Natural killer cell (primary cell): Measurements from ENCODE around the gene WFS1. TPM values are rescaled to one million over a fixed set of nuclear protein-coding genes. Genes with fewer than 3 reads are reported as not detected.

ENCODE experiments used
- ATAC-seq, 3 donors: fragments of 150-1000 bp in 2 of 3; fragments of 200-7000 bp in 1 of 3; cut with Tn5 transposase; 1 replicate in 1 of 3; 2 replicates in 2 of 3; pipeline ENCODE4 v1.10.0; 2021; ENCODE audit warnings: mild to moderate bottlenecking in 2 of 3, moderate library complexity in 2 of 3
- DNase-seq, 2 donors: peaks; one replicate each; pipeline versions ENCODE4 v3.0.0 to v3.0.0-alpha.2; 2013 to 2021; ENCODE audit warnings: mixed read lengths in 1 of 2
- H3K27ac ChIP-seq: one replicate; pipeline ENCODE4 v1.5.1; 2013; ENCODE audit warnings: mild to moderate bottlenecking, low read length
- H3K27me3 ChIP-seq: one replicate; pipeline ENCODE4 v1.6.1; 2013; ENCODE audit warnings: low read length; ENCODE audit not compliant: control insufficient read depth, insufficient read depth
- H3K36me3 ChIP-seq: one replicate; pipeline ENCODE4 v1.6.1; 2013; ENCODE audit warnings: low read length; ENCODE audit not compliant: control insufficient read depth, insufficient read depth
- H3K4me1 ChIP-seq: one replicate; pipeline ENCODE4 v1.6.1; 2013; ENCODE audit warnings: low read length; ENCODE audit not compliant: control insufficient read depth, insufficient read depth
- H3K4me3 ChIP-seq: one replicate; pipeline ENCODE4 v1.5.1; 2013; ENCODE audit warnings: low read length
- H3K9me3 ChIP-seq: one replicate; pipeline ENCODE4 v1.6.1; 2013; ENCODE audit warnings: low read length; ENCODE audit not compliant: control insufficient read depth, insufficient read depth
- H3K27ac Mint-ChIP-seq, 2 donors: one replicate each; pipeline ENCODE4 v1.8.0; 2022; ENCODE audit warnings: mild to moderate bottlenecking in 2 of 2, mixed read lengths in 2 of 2, moderate library complexity in 1 of 2
- H3K27me3 Mint-ChIP-seq, 2 donors: one replicate each; pipeline ENCODE4 v1.8.0; 2022; ENCODE audit warnings: low read depth in 2 of 2, mixed read lengths in 2 of 2
- H3K36me3 Mint-ChIP-seq: one replicate; pipeline ENCODE4 v1.8.0; 2022; ENCODE audit warnings: mixed read lengths
- H3K4me1 Mint-ChIP-seq, 2 donors: one replicate each; pipeline ENCODE4 v1.8.0; 2022; ENCODE audit warnings: mixed read lengths in 2 of 2
- H3K4me3 Mint-ChIP-seq: one replicate; pipeline ENCODE4 v1.8.0; 2022; ENCODE audit warnings: mild to moderate bottlenecking, moderate library complexity, mixed read lengths
- H3K9me3 Mint-ChIP-seq, 2 donors: one replicate each; pipeline ENCODE4 v1.8.0; 2022; ENCODE audit warnings: mixed read lengths in 2 of 2
- CTCF ChIP-seq: fragments of 200-600 bp; IDR thresholded peaks from one replicate; pipeline ENCODE4 v1.8.0; 2022; ENCODE audit warnings: antibody characterized with exemption
- WGBS: methylation state at CpG from one replicate; pipeline ENCODE4 v1.1.7; 2013; ENCODE audit warnings: missing lambda C conversion rate; ENCODE audit not compliant: insufficient coverage; 5-methylcytosine and 5-hydroxymethylcytosine counted together
- intact Hi-C: fragments of 100-400 bp; cut with micrococcal nuclease; formaldehyde crosslinking; loops from one replicate; pipeline ENCODE4 v1.14.2; 2022
- total RNA-seq, 4 donors: library from RNA; stranded (reverse); fragments of 120-200 nt in 1 of 4; gene quantifications; one replicate each; pipeline versions ENCODE4 v1.2.3 to v1.2.4, GENCODE V29; 2013 to 2022

Gene WFS1
- total RNA-seq, 3 donors from 2014 or later (not counting 1 experiment from before 2014, with no cell fraction given) = 3.0 to 5.6 (median 3.5) TPM

DNA sequence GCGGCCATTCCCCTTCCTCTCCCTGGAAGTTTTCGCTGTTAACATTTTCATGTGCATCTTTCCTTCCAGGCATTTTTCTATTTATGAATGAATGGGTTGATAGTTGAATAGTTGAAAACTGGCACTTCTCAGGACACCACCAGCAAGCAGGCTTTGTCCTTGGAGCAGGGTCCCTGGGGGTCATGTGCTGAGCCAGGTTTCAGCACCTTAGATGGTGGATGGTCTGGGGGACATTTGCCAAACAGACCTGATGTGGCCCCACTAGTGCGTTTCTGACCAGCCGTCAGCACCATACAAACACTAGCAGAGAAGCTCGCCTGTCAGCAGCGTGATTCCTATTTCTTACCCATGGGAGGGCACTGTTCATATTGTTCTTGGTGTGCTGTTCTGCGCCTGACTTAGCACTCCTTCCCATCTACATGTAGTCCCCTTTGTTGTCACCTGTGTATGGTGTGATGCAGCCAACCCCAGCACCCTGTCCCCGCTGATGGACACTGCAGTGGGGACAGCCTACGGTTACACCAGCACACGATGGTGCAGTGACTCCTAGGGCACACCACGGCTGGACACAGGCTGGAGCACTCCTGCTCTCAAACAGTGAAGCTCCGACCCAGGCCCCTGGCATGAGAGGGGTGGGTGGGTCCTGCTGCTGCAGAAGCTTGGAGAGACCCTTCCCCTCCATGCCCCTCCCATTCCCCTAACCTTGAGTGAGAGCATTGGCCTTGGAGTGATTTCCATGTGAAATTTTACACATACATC, 27.2 kb upstream of the WFS1 start:
- DNase-seq (no peak), ATAC-seq (no peak)
- Mint-ChIP-seq H3K27ac (no peak overlapping the region), H3K36me3 (no peaks in the 10 kb centered on the region), H3K9me3 (no peaks in the 10 kb centered on the region), H3K27me3 (peaks cover 43 to 44% of the 10 kb centered on the region in 2 donors), H3K4me1 (no peaks in the 10 kb centered on the region), H3K4me3 (no peak overlapping the region)
- intact Hi-C loops = no loop called here
- Histone ChIP-seq H3K9me3 (peaks cover 3% of the 10 kb centered on the region), H3K36me3 (no peaks in the 10 kb centered on the region), H3K27ac (no peak overlapping the region), H3K27me3 (peaks cover 11% of the 10 kb centered on the region), H3K4me3 (no peak overlapping the region), H3K4me1 (no peaks in the 10 kb centered on the region)
- 88% methylated on average over 10 of the region's 12 CpGs for WGBS
- TF ChIP-seq CTCF = no peak

DNA sequence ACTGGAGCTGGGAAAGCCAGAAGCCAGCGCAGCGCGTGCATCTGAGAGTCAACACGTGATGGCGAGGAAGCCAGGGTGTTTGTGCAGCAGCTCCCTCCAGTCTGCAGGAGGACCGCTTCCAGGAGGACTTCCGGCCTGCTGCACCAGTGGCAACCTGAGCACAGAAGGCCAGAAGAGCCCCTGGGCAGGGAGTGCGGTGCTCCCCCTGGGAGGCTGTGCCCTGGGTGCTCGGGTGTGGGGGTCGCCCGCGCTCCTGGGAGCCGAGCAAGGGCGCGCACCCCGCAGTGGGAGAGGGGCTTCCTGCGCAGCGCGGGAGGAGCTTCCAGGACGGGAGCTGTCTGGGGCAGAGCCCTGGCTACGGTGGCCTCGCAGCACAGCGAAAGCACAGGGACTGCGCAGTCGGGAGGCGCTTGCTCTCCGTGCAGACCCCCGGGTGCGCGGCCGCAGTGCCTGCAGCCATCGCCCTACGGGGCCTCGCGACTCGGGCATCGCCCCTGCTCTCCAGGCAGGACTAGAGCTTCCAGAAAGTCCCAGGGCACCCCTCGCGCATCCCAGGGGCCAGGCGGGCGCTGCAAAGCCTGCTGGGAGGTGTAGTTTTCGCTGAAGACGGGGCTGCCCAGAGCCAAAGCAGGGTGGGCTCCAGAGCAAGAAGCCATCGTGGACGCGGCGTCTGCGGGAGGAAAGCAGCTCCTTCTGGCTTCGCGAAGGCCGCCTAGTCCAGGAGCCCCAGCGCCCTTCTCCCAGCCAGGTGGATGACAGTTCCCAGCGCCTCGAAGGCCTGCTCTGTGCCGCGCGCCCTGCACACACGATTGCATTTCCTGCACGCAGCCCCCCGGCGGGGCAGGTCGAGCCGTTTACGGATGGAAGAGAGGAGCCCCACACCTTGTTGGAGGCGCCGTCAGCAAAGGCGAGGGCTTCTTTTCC, 24.1 kb upstream of the WFS1 start:
- Histone ChIP-seq H3K36me3 (no peaks in the 10 kb centered on the region), H3K27me3 (peaks cover 11% of the 10 kb centered on the region), H3K4me1 (peaks cover 2% of the 10 kb centered on the region), H3K27ac (no peak overlapping the region), H3K4me3 (peak overlapping the region; percentile 25), H3K9me3 (peaks cover 3% of the 10 kb centered on the region)
- Mint-ChIP-seq H3K9me3 (no peaks in the 10 kb centered on the region), H3K4me1 (peaks cover 1 to 2% of the 10 kb centered on the region in 2 donors), H3K27me3 (peaks cover 59 to 69% of the 10 kb centered on the region in 2 donors), H3K36me3 (no peaks in the 10 kb centered on the region), H3K27ac (no peak overlapping the region), H3K4me3 (no peak overlapping the region)
- intact Hi-C loops = no loop called here
- ATAC-seq (no peak), DNase-seq (no peak)
- TF ChIP-seq CTCF = no peak
- WGBS = 21% methylated on average over 67 of the region's 67 CpGs

- Mint-ChIP-seq H3K36me3 (no peaks in the 10 kb centered on the region), H3K4me3 (no peak overlapping the region), H3K4me1 (peaks cover 5% of the 10 kb centered on the region in 2 donors), H3K27me3 (peaks cover 61 to 72% of the 10 kb centered on the region in 2 donors), H3K27ac (no peak overlapping the region), H3K9me3 (no peaks in the 10 kb centered on the region)
- WGBS = 68% methylated on average over 9 of the region's 9 CpGs
- Histone ChIP-seq H3K4me1 (peaks cover 3% of the 10 kb centered on the region), H3K9me3 (peaks cover 3% of the 10 kb centered on the region), H3K27ac (no peak overlapping the region), H3K36me3 (no peaks in the 10 kb centered on the region), H3K4me3 (no peak overlapping the region), H3K27me3 (peaks cover 11% of the 10 kb centered on the region)
- DNase-seq (no peak), ATAC-seq (no peak)
- intact Hi-C loops = no loop called here
- no peak for TF ChIP-seq CTCF
Observed at GRCh38 chr4:6246170-6246634, 23.4 kb upstream of the WFS1 start.
